Subcutaneous abdominal adipose tissue (tissue), 5 donors: Measurements from ENCODE around the gene FBH1.

ENCODE experiments used
- H3K27ac ChIP-seq: one replicate; pipeline ENCODE4 v1.7.0; 2013; ENCODE audit warnings: low read depth, mild to moderate bottlenecking, inconsistent platforms, low read length, moderate library complexity
- H3K27me3 ChIP-seq, 5 donors: one replicate each; pipeline ENCODE4 v1.7.0; 2013; ENCODE audit warnings: low read length in 5 of 5, inconsistent platforms in 1 of 5; ENCODE audit not compliant: control insufficient read depth in 5 of 5, insufficient read depth in 4 of 5
- H3K36me3 ChIP-seq, 5 donors: one replicate each; pipeline ENCODE4 v1.7.0; 2013; ENCODE audit warnings: low read length in 5 of 5; ENCODE audit not compliant: control insufficient read depth in 5 of 5, insufficient read depth in 5 of 5
- H3K4me1 ChIP-seq, 5 donors: one replicate each; pipeline ENCODE4 v1.7.0; 2013; ENCODE audit warnings: low read length in 5 of 5, mild to moderate bottlenecking in 3 of 5, moderate library complexity in 1 of 5; ENCODE audit not compliant: control insufficient read depth in 5 of 5, insufficient read depth in 5 of 5
- H3K4me3 ChIP-seq, 5 donors: one replicate each; pipeline ENCODE4 v1.7.0; 2013; ENCODE audit warnings: low read length in 5 of 5, low read depth in 1 of 5
- H3K9ac ChIP-seq, 5 donors: one replicate each; pipeline ENCODE4 v1.7.0; 2013; ENCODE audit warnings: low read length in 5 of 5, mild to moderate bottlenecking in 4 of 5, moderate library complexity in 3 of 5
- H3K9me3 ChIP-seq, 5 donors: one replicate each; pipeline ENCODE4 v1.7.0; 2013; ENCODE audit warnings: low read length in 5 of 5; ENCODE audit not compliant: control insufficient read depth in 5 of 5
- donor health status: healthy.
- donor health status: healthy.
- donor health status: healthy.
- donor health status: healthy.
- donor health status: healthy.

FBH1 gene

GRCh38 chr10:5951721-5952407 lies 61.8 kb downstream of the FBH1 start:
- Histone ChIP-seq H3K9ac (no peak overlapping the region), H3K9me3 (no peaks in the 10 kb centered on the region), H3K4me1 (peaks cover 5 to 34% (median 21%) of the 10 kb centered on the region in 5 donors), H3K27ac (peak overlapping the region; percentile 37), H3K27me3 (no peaks in the 10 kb centered on the region), H3K36me3 (peaks cover 0 to 32% (median 14%) of the 10 kb centered on the region in 5 donors), H3K4me3 (no peak overlapping the region)

GRCh38 chr10:5952731-5953385 lies 62.8 kb downstream of the FBH1 start:
- no peak overlapping the region for H3K4me3 ChIP-seq
- no peaks in the 10 kb centered on the region for H3K9me3 ChIP-seq
- H3K36me3 ChIP-seq = peaks cover 0 to 32% (median 14%) of the 10 kb centered on the region in 5 donors
- peaks cover 5 to 30% (median 17%) of the 10 kb centered on the region in 5 donors for H3K4me1 ChIP-seq
- H3K9ac ChIP-seq = no peak overlapping the region
- no peak overlapping the region for H3K27ac ChIP-seq
- H3K27me3 ChIP-seq = no peaks in the 10 kb centered on the region

- H3K27me3 ChIP-seq = no peaks in the 10 kb centered on the region
- no peak overlapping the region for H3K27ac ChIP-seq
- H3K36me3 ChIP-seq = peaks cover 0 to 39% (median 14%) of the 10 kb centered on the region in 5 donors
- H3K4me3 ChIP-seq = no peak overlapping the region
- peaks cover 5 to 30% (median 17%) of the 10 kb centered on the region in 5 donors for H3K4me1 ChIP-seq
- no peak overlapping the region for H3K9ac ChIP-seq
- no peaks in the 10 kb centered on the region for H3K9me3 ChIP-seq
These were observed 63.6 kb downstream of the FBH1 start for GRCh38 chr10:5953676-5954075.

GRCh38 chr10:5956146-5956936 lies 66.3 kb downstream of the FBH1 start:
- H3K36me3 ChIP-seq = peaks cover 0 to 61% (median 33%) of the 10 kb centered on the region in 5 donors
- no peak overlapping the region for H3K27ac ChIP-seq
- no peak overlapping the region for H3K9ac ChIP-seq
- no peaks in the 10 kb centered on the region for H3K9me3 ChIP-seq
- no peaks in the 10 kb centered on the region for H3K27me3 ChIP-seq
- H3K4me1 ChIP-seq = peaks cover 0 to 6% (median 2%) of the 10 kb centered on the region in 5 donors
- no peak overlapping the region for H3K4me3 ChIP-seq

GRCh38 chr10:5958077-5958476 lies 68.0 kb downstream of the FBH1 start:
- H3K36me3 ChIP-seq = peaks cover 0 to 67% (median 38%) of the 10 kb centered on the region in 5 donors
- no peak overlapping the region for H3K27ac ChIP-seq
- H3K9ac ChIP-seq = no peak overlapping the region
- no peaks in the 10 kb centered on the region for H3K27me3 ChIP-seq
- no peak overlapping the region for H3K4me3 ChIP-seq
- no peaks in the 10 kb centered on the region for H3K9me3 ChIP-seq
- H3K4me1 ChIP-seq = peaks cover 0 to 5% (median 0%) of the 10 kb centered on the region in 5 donors

- no peaks in the 10 kb centered on the region for H3K27me3 ChIP-seq
- no peak overlapping the region for H3K4me3 ChIP-seq
- no peak overlapping the region for H3K27ac ChIP-seq
- no peak overlapping the region for H3K9ac ChIP-seq
- H3K9me3 ChIP-seq = no peaks in the 10 kb centered on the region
- H3K4me1 ChIP-seq = peaks cover 0 to 5% (median 0%) of the 10 kb centered on the region in 5 donors
- H3K36me3 ChIP-seq = peaks cover 0 to 67% (median 36%) of the 10 kb centered on the region in 5 donors
These were observed 68.6 kb downstream of the FBH1 start for GRCh38 chr10:5958675-5959074.

GRCh38 chr10:5959142-5959541 lies 69.1 kb downstream of the FBH1 start:
- H3K36me3 ChIP-seq = peaks cover 0 to 66% (median 35%) of the 10 kb centered on the region in 5 donors

GRCh38 chr10:5959581-5960069 lies 69.6 kb downstream of the FBH1 start:
- no peaks in the 10 kb centered on the region for H3K9me3 ChIP-seq
- no peak overlapping the region for H3K9ac ChIP-seq
- H3K27me3 ChIP-seq = no peaks in the 10 kb centered on the region
- peaks cover 0 to 67% (median 36%) of the 10 kb centered on the region in 5 donors for H3K36me3 ChIP-seq
- H3K4me3 ChIP-seq = no peak overlapping the region
- H3K27ac ChIP-seq = no peak overlapping the region
- H3K4me1 ChIP-seq = peaks cover 0 to 5% (median 0%) of the 10 kb centered on the region in 5 donors

More at GRCh38 chr10:5959142-5959541, 69.1 kb downstream of the FBH1 start:
- Histone ChIP-seq H3K27me3 (no peaks in the 10 kb centered on the region), H3K27ac (no peak overlapping the region), H3K4me1 (peaks cover 0 to 5% (median 0%) of the 10 kb centered on the region in 5 donors), H3K9me3 (no peaks in the 10 kb centered on the region), H3K9ac (no peak overlapping the region), H3K4me3 (no peak overlapping the region)

GRCh38 chr10:5960070-5960972 lies 70.3 kb downstream of the FBH1 start:
- H3K27ac ChIP-seq = no peak overlapping the region
- no peaks in the 10 kb centered on the region for H3K9me3 ChIP-seq
- no peaks in the 10 kb centered on the region for H3K27me3 ChIP-seq
- H3K4me3 ChIP-seq = no peak overlapping the region
- H3K36me3 ChIP-seq = peaks cover 0 to 74% (median 42%) of the 10 kb centered on the region in 5 donors
- H3K4me1 ChIP-seq = peaks cover 0 to 12% (median 6%) of the 10 kb centered on the region in 5 donors
- no peak overlapping the region for H3K9ac ChIP-seq
